Stimulated activated effector memory CD8-positive, alpha-beta T cell treated with anti-CD3 and anti-CD28 coated beads, Interleukin-12 subunit alpha, Interleukin-12 subunit beta, amount 100 ng/mL, for 72 hours (primary cell): ENCODE data around the gene TMEM81.

Source experiments
- ATAC-seq: fragments of 150-1000 bp; cut with Tn5 transposase; 2 replicates; pipeline ENCODE4 v1.10.0; 2021
- DNase-seq, 2 donors: peaks; one replicate each; pipeline ENCODE4 v3.0.0; 2021 to 2022; ENCODE audit warnings: low spot score in 2 of 2
- H3K27ac Mint-ChIP-seq: one replicate; pipeline ENCODE4 v1.8.0; 2022; ENCODE audit warnings: mild to moderate bottlenecking, mixed read lengths
- H3K36me3 Mint-ChIP-seq: one replicate; pipeline ENCODE4 v1.8.0; 2022; ENCODE audit warnings: mild to moderate bottlenecking, mixed read lengths
- H3K4me1 Mint-ChIP-seq: one replicate; pipeline ENCODE4 v1.8.0; 2022; ENCODE audit warnings: mixed read lengths
- H3K4me3 Mint-ChIP-seq: one replicate; pipeline ENCODE4 v1.8.0; 2022; ENCODE audit warnings: mild to moderate bottlenecking, mixed read lengths
- H3K9me3 Mint-ChIP-seq: one replicate; pipeline ENCODE4 v1.8.0; 2022; ENCODE audit warnings: mixed read lengths

Gene TMEM81, protein sequence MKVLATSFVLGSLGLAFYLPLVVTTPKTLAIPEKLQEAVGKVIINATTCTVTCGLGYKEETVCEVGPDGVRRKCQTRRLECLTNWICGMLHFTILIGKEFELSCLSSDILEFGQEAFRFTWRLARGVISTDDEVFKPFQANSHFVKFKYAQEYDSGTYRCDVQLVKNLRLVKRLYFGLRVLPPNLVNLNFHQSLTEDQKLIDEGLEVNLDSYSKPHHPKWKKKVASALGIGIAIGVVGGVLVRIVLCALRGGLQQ

GRCh38 chr1:205084360-205084759 is at the start of gene TMEM81:
TSS of gene TMEM81 (minus strand) at chr1:205084460. CDS start at chr1:205084320, 140 bp downstream.
- Mint-ChIP-seq H3K4me1 (no peaks in the 10 kb centered on the region), H3K4me3 (no peak within 1 kb of the TSS), H3K9me3 (no peaks in the 10 kb centered on the region), H3K27ac (no peak within 1 kb of the TSS), H3K36me3 (peaks cover 60% of the 10 kb centered on the region)
- no peak for DNase-seq
- ATAC-seq, result no peak

DNA sequence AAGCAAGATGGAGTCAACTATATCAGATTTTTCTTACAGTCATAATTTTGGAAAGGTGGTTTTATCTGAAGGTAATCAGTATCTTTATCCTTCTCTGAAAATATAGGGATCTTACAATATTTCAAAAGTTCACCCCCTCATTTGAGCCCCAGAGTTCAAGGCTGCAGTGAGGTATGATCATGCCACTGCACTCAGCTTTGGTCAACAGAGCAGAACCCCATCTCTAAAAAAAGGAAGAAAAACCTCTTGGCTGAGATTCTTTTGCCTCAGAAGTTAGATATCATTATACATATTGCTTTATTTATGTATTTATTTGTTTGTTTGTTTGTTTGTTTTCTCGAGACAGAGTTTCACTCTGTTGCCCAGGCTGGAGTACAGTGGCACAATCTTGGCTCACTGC is 49.0 kb upstream of the TMEM81 start:
- Mint-ChIP-seq H3K4me1 (no peaks in the 10 kb centered on the region), H3K27ac (no peak overlapping the region), H3K36me3 (no peaks in the 10 kb centered on the region), H3K9me3 (no peaks in the 10 kb centered on the region), H3K4me3 (no peak overlapping the region)
- DNase-seq (no peak), ATAC-seq (no peak)

DNA sequence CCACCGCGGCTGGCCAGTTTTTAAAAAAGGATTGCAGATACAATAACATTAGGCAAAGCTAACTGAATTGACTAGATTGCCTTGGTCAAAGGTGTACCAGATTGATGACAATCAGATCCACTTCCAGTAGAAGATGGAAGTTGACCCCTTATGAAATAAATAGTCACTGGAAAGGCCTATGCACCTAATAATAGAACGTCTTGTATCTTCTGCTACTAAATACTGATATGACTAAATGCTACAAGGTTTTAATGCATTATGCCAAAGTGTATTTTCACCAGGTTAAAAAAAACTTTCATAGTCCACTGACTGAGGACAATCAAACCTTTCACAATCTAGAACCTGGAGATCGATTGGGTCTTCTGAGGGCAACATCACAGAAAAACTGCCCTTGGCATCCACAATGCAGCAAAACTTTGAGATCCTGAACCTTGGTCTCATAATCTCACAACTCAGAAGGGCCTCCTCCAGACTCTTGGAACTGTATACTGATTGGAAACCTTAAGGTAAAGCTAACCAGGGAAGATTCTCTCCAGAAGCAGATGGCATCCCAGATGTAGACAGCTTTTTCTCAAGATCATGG is 45.3 kb upstream of the TMEM81 start:
- ATAC-seq (no peak), DNase-seq (no peak)
- no peak overlapping the region for H3K4me3 Mint-ChIP-seq
- no peaks in the 10 kb centered on the region for H3K36me3 Mint-ChIP-seq
- H3K4me1 Mint-ChIP-seq, result no peaks in the 10 kb centered on the region
- no peaks in the 10 kb centered on the region for H3K9me3 Mint-ChIP-seq
- no peak overlapping the region for H3K27ac Mint-ChIP-seq

DNA sequence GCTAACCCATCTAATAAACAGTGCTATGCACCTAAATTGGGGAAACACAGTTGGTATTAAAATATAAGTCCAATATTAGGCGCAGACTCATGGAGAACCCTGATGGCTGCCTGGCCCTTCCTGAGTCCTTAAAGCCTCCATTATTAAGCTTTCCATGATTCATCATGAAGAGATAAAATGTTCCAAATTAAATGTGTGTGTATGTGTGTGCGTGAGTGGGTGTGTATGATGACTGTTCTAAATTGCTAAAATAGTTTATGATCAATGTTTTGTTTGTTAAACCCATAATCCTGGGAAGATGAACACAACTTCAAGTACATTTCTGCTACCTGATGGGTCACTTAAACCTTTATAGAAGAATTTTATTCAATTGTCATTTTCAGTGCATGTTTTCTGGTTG is 43.8 kb upstream of the TMEM81 start:
- no peak for DNase-seq
- H3K9me3 Mint-ChIP-seq, result no peaks in the 10 kb centered on the region
- H3K27ac Mint-ChIP-seq, result no peak overlapping the region
- H3K4me1 Mint-ChIP-seq, result peaks cover under 1% of the 10 kb centered on the region
- no peaks in the 10 kb centered on the region for H3K36me3 Mint-ChIP-seq
- ATAC-seq, result no peak
- no peak overlapping the region for H3K4me3 Mint-ChIP-seq

DNA sequence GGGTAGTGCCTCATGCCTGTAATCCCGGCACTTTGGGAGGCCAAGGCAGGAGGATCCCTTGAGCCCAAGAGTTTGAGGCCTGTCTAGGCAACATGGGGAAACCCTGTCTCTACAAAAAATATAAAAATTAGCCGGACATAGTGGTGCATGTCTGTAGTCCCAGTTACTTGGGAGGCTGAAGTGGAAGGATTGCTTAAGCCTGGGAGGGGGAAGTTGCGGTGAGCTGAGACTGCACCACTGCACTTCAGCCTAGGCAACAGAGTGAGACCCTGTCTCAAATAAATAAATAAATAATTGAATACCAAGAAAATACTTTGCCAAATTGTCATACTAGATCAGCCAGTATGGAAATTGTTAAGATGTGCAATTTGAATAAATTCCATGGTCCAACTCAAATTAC is 43.4 kb upstream of the TMEM81 start:
- Mint-ChIP-seq H3K36me3 (no peaks in the 10 kb centered on the region), H3K4me1 (peaks cover 4% of the 10 kb centered on the region), H3K9me3 (no peaks in the 10 kb centered on the region), H3K4me3 (no peak overlapping the region), H3K27ac (no peak overlapping the region)
- no peak for ATAC-seq
- no peak for DNase-seq

DNA sequence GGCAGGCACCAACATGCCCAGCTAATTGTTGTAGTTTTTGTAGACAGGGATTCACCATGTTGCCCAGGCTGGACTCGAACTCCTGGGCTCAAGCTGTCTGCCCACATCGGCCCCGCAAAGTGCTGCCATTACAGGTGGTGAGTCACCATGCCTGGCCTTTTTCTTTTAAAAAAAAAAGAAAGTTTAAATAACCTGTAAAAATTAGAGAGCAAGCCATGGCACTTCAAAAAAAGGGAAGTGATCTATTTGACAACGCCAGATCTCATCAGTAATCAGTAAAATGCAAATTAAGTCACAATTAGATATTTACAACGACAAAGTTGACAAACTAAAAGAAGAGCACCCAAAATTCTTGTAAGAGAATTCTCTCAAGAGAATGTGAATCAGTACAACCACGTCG is 40.5 kb upstream of the TMEM81 start:
- H3K27ac Mint-ChIP-seq, result no peak overlapping the region
- H3K4me3 Mint-ChIP-seq, result no peak overlapping the region
- H3K4me1 Mint-ChIP-seq, result peaks cover 33% of the 10 kb centered on the region
- ATAC-seq (no peak), DNase-seq (no peak)
- peaks cover 10% of the 10 kb centered on the region for H3K36me3 Mint-ChIP-seq
- H3K9me3 Mint-ChIP-seq, result no peaks in the 10 kb centered on the region

DNA sequence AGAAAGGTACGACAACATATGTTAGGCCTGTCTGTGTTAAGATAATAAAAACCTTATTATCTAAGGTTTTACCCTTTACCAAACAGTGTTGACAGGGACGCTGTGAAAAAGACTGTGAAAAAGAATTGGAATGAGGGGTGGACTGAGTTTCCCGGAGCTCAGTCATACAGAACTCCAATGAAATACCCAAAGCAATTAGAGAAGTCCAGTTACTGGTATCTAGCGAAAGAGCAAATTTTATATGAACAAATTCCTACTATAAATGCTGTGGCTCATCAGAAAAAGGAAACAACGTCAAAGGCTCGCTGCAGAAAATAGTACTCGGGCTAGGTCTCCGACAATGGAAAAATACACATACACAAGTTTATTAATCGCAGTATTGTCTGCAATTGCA is 38.2 kb upstream of the TMEM81 start:
- DNase-seq (no peak), ATAC-seq (no peak)
- peaks cover 45% of the 10 kb centered on the region for H3K4me1 Mint-ChIP-seq
- H3K4me3 Mint-ChIP-seq, result peak overlapping the region; percentile 100
- H3K27ac Mint-ChIP-seq, result peak overlapping the region; percentile 100
- H3K36me3 Mint-ChIP-seq, result peaks cover 33% of the 10 kb centered on the region
- no peaks in the 10 kb centered on the region for H3K9me3 Mint-ChIP-seq

DNA sequence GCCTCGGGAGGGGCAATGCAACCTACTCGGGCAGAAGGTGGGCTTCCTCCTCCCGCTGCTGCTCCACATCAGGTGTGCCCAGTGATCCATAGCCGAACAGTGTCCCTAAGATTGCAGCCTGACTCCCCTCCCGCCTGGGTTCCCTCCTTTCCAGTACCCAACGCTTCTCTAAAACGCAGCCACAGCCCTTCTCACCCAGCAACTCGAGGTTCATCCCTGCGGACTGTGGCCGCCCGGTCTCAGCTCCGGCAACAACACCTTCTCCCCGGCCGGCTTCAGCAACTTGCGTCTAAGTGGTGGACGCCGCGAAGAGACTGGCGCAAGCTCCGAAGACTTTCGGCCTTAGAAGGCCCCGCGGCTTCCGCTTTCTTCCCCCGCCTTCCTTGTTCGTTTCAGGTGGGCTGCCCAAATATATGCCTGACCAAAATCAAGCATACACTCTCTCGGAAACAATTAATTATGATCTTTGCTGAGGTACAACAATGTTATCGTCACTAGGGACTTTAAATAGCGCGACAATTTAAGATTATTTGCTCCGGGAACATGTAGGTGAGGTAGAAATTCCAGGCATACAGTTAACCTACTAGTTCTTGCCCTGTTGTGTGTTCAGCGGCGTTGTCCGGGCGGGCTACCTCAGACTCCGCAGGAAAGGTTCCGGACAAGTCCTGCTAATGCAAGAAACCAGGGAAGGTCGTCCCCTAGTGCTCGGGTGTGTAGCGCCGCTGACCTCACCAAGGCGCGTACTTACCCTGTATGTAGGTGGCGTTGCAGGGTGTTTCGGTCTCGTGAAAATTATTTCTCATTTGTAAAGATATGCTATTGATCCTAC is 37.6 kb upstream of the TMEM81 start, which contains the start of gene RBBP5:
TSS of gene RBBP5 (minus strand) at position 319 of the 829 bp plus-strand sequence. CDS start at position 214, 105 bp downstream.
- peaks cover 45% of the 10 kb centered on the region for H3K4me1 Mint-ChIP-seq
- H3K4me3 Mint-ChIP-seq, result peak within 1 kb of the TSS; percentile 100
- peaks cover 39% of the 10 kb centered on the region for H3K36me3 Mint-ChIP-seq

GRCh38 chr1:205118752-205119151 is 34.5 kb upstream of the TMEM81 start:
- ATAC-seq (no peak), DNase-seq (no peak)
- Mint-ChIP-seq H3K4me1 (peaks cover 45% of the 10 kb centered on the region), H3K36me3 (peaks cover 70% of the 10 kb centered on the region), H3K9me3 (no peaks in the 10 kb centered on the region), H3K4me3 (no peak overlapping the region), H3K27ac (peak overlapping the region; percentile 100)

More for the DNA sequence above, 37.6 kb upstream of the TMEM81 start, which contains the start of gene RBBP5:
- peak; percentile 89 to 99 for DNase-seq
- Mint-ChIP-seq H3K9me3 (no peaks in the 10 kb centered on the region), H3K27ac (peak within 1 kb of the TSS; percentile 100)
- peak; percentile 99 for ATAC-seq

GRCh38 chr1:205111354-205111753 is 27.1 kb upstream of the TMEM81 start:
- H3K4me3 Mint-ChIP-seq, result no peak overlapping the region
- no peaks in the 10 kb centered on the region for H3K9me3 Mint-ChIP-seq
- H3K27ac Mint-ChIP-seq, result no peak overlapping the region
- ATAC-seq, result peak; percentile 77
- no peak for DNase-seq
- H3K36me3 Mint-ChIP-seq, result peaks cover 91% of the 10 kb centered on the region
- H3K4me1 Mint-ChIP-seq, result peaks cover 6% of the 10 kb centered on the region

DNA sequence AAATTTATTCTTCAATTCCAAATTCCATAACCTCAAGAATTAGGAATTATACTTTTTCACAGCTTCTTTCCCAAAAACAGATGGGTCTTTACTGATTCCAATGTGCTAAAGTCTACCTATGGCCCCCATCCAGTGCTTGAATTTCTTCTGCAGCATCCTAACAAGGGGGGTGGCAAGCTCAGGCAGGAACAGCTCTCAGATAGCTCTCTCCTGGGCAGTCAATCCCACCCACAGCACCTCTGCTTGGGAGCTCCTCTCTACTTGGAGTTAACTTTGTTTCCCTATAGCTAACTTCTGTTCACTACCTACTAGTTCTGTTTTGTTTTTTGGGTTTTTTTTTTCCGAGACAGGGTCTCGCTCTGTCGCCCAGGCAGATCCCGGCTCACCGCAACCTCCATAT is 25.5 kb upstream of the TMEM81 start:
- ATAC-seq, result no peak
- H3K36me3 Mint-ChIP-seq, result peaks cover 91% of the 10 kb centered on the region

GRCh38 chr1:205109269-205109668 is 25.0 kb upstream of the TMEM81 start:
- no peak for DNase-seq
- peaks cover 91% of the 10 kb centered on the region for H3K36me3 Mint-ChIP-seq
- peaks cover 13% of the 10 kb centered on the region for H3K4me1 Mint-ChIP-seq
- H3K4me3 Mint-ChIP-seq, result no peak overlapping the region
- H3K9me3 Mint-ChIP-seq, result no peaks in the 10 kb centered on the region
- H3K27ac Mint-ChIP-seq, result peak overlapping the region; percentile 23
- no peak for ATAC-seq

More for the DNA sequence above, 25.5 kb upstream of the TMEM81 start:
- Mint-ChIP-seq H3K4me1 (peaks cover 13% of the 10 kb centered on the region), H3K27ac (peak overlapping the region; percentile 42), H3K4me3 (no peak overlapping the region), H3K9me3 (no peaks in the 10 kb centered on the region)
- no peak for DNase-seq

DNA sequence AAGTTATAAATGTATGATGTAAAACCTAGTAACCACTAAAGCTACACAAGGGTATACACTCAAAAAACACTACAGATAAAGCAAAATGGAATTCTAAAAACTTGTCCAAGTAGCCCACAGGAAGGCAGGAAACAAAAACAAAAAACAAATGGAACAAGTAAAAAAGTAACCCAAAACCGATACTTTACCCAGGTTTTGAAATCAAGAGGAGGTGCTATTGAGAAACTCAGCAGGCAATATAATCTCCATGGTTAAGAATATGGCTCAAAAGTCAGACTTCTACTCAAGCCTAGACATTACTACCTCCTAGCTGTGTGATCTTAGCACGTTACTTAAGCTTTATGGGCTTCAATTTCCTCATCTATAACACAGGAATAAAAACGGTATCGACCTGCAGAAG is 24.2 kb upstream of the TMEM81 start:
- Mint-ChIP-seq H3K4me3 (no peak overlapping the region), H3K27ac (peak overlapping the region; percentile 23), H3K4me1 (peaks cover 13% of the 10 kb centered on the region), H3K36me3 (peaks cover 91% of the 10 kb centered on the region), H3K9me3 (no peaks in the 10 kb centered on the region)
- no peak for ATAC-seq
- no peak for DNase-seq

- DNase-seq (no peak), ATAC-seq (no peak)
- no peaks in the 10 kb centered on the region for H3K9me3 Mint-ChIP-seq
- H3K27ac Mint-ChIP-seq, result no peak overlapping the region
- no peak overlapping the region for H3K4me3 Mint-ChIP-seq
- peaks cover 13% of the 10 kb centered on the region for H3K4me1 Mint-ChIP-seq
- H3K36me3 Mint-ChIP-seq, result peaks cover 96% of the 10 kb centered on the region
Observed at GRCh38 chr1:205107327-205107726, 23.1 kb upstream of the TMEM81 start.

DNA sequence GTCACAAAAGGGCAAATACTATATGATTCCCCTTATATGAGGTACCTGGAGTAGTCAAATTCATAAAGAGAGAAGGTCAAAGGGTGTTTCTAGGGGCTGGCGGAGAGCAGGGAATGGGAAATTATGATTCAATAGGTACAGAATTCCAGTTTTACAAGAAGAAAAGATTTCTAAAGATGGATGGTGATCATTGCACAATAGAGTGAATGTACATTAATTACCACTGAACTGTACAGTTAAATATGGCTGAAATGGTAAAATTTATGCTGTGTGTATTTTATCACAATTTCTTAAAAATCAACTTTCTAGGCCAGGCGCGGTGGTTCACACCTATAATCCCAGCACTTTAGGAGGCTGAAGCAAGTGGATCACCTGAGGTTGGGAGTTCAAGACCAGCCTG is 18.1 kb upstream of the TMEM81 start:
- H3K36me3 Mint-ChIP-seq, result peaks cover 100% of the 10 kb centered on the region
- DNase-seq (no peak), ATAC-seq (no peak)
- no peaks in the 10 kb centered on the region for H3K9me3 Mint-ChIP-seq
- no peak overlapping the region for H3K27ac Mint-ChIP-seq
- peaks cover 11% of the 10 kb centered on the region for H3K4me1 Mint-ChIP-seq
- no peak overlapping the region for H3K4me3 Mint-ChIP-seq
